ENCODE measurements around the gene ZNF853.

The ZNF853 gene

GRCh38 chr7:6650521-6651011 is 35.2 kb downstream of the ZNF853 start:
- no peak overlapping the region for H3K4me3 ChIP-seq (ENCODE audit: insufficient read length, low read depth)
- DNase-seq (ENCODE audit: low read depth, low spot score) = no peak
- H3K9me3 ChIP-seq (ENCODE audit: insufficient read depth, low read length) = peaks cover 14% of the 10 kb centered on the region; the same call in 1 of the 2 replicates

GRCh38 chr7:6651851-6652445 is 36.5 kb downstream of the ZNF853 start:
- Histone ChIP-seq H3K36me3 (ENCODE audit: insufficient read depth, insufficient read length, low read length) (peaks cover 73% of the 10 kb centered on the region), H3K9me3 (ENCODE audit: insufficient read depth, low read length) (peaks cover 14% of the 10 kb centered on the region; the same call in 1 of the 2 replicates), H3K4me1 (ENCODE audit: insufficient read depth, insufficient read length) (no peaks in the 10 kb centered on the region), H3K27me3 (ENCODE audit: insufficient read depth, insufficient read length) (no peaks in the 10 kb centered on the region), H3K4me3 (ENCODE audit: insufficient read length, low read depth) (no peak overlapping the region), H3K9ac (ENCODE audit: insufficient read length, low read depth) (no peak overlapping the region)
- TF ChIP-seq ZNF274 (IDR thresholded peaks at IDR 0.05; ENCODE audit: low read depth, low read length) = no peak
- TF ChIP-seq SUZ12 (IDR thresholded peaks at IDR 0.05; ENCODE audit: extremely low read depth, insufficient read depth, insufficient read length) = no peak
- TF ChIP-seq YY1 (IDR thresholded peaks at IDR 0.05; ENCODE audit: insufficient read depth, insufficient read length) = no peak
- DNase-seq (ENCODE audit: low read depth, low spot score) = no peak

More at GRCh38 chr7:6650521-6651011, 35.2 kb downstream of the ZNF853 start:
- TF ChIP-seq SUZ12 (IDR thresholded peaks at IDR 0.05; ENCODE audit: extremely low read depth, insufficient read depth, insufficient read length) = no peak
- TF ChIP-seq ZNF274 (IDR thresholded peaks at IDR 0.05; ENCODE audit: low read depth, low read length) = no peak
- no peak for TF ChIP-seq YY1 (IDR thresholded peaks at IDR 0.05; ENCODE audit: insufficient read depth, insufficient read length)
- H3K4me1 ChIP-seq (ENCODE audit: insufficient read depth, insufficient read length) = no peaks in the 10 kb centered on the region
- H3K9ac ChIP-seq (ENCODE audit: insufficient read length, low read depth) = no peak overlapping the region
- H3K27me3 ChIP-seq (ENCODE audit: insufficient read depth, insufficient read length) = no peaks in the 10 kb centered on the region
- peaks cover 83% of the 10 kb centered on the region for H3K36me3 ChIP-seq (ENCODE audit: insufficient read depth, insufficient read length, low read length)

GRCh38 chr7:6652446-6653011 is 37.1 kb downstream of the ZNF853 start:
- Histone ChIP-seq H3K36me3 (ENCODE audit: insufficient read depth, insufficient read length, low read length) (peaks cover 67% of the 10 kb centered on the region), H3K27me3 (ENCODE audit: insufficient read depth, insufficient read length) (no peaks in the 10 kb centered on the region), H3K9me3 (ENCODE audit: insufficient read depth, low read length) (peaks cover 14% of the 10 kb centered on the region; the same call in 1 of the 2 replicates), H3K4me1 (ENCODE audit: insufficient read depth, insufficient read length) (no peaks in the 10 kb centered on the region), H3K9ac (ENCODE audit: insufficient read length, low read depth) (no peak overlapping the region), H3K4me3 (ENCODE audit: insufficient read length, low read depth) (no peak overlapping the region)
- TF ChIP-seq SUZ12 (IDR thresholded peaks at IDR 0.05; ENCODE audit: extremely low read depth, insufficient read depth, insufficient read length) (no peak), YY1 (IDR thresholded peaks at IDR 0.05; ENCODE audit: insufficient read depth, insufficient read length) (no peak), ZNF274 (IDR thresholded peaks at IDR 0.05; ENCODE audit: low read depth, low read length) (no peak)
- DNase-seq (ENCODE audit: low read depth, low spot score) = no peak

- no peak overlapping the region for H3K9ac ChIP-seq (ENCODE audit: insufficient read length, low read depth)
- H3K9me3 ChIP-seq (ENCODE audit: insufficient read depth, low read length) = peaks cover 14% of the 10 kb centered on the region; the same call in 1 of the 2 replicates
- H3K27me3 ChIP-seq (ENCODE audit: insufficient read depth, insufficient read length) = no peaks in the 10 kb centered on the region
- DNase-seq (ENCODE audit: low read depth, low spot score) = no peak
- H3K36me3 ChIP-seq (ENCODE audit: insufficient read depth, insufficient read length, low read length) = peaks cover 59% of the 10 kb centered on the region
- H3K4me1 ChIP-seq (ENCODE audit: insufficient read depth, insufficient read length) = no peaks in the 10 kb centered on the region
- TF ChIP-seq SUZ12 (IDR thresholded peaks at IDR 0.05; ENCODE audit: extremely low read depth, insufficient read depth, insufficient read length) = no peak
- no peak for TF ChIP-seq YY1 (IDR thresholded peaks at IDR 0.05; ENCODE audit: insufficient read depth, insufficient read length)
- TF ChIP-seq ZNF274 (IDR thresholded peaks at IDR 0.05; ENCODE audit: low read depth, low read length) = no peak
- H3K4me3 ChIP-seq (ENCODE audit: insufficient read length, low read depth) = no peak overlapping the region
Observed at GRCh38 chr7:6653071-6654003, 37.9 kb downstream of the ZNF853 start.

GRCh38 chr7:6654113-6654841 is 38.9 kb downstream of the ZNF853 start:
- no peak for TF ChIP-seq YY1 (IDR thresholded peaks at IDR 0.05; ENCODE audit: insufficient read depth, insufficient read length)
- no peak for TF ChIP-seq ZNF274 (IDR thresholded peaks at IDR 0.05; ENCODE audit: low read depth, low read length)
- no peak for TF ChIP-seq SUZ12 (IDR thresholded peaks at IDR 0.05; ENCODE audit: extremely low read depth, insufficient read depth, insufficient read length)
- Histone ChIP-seq H3K9me3 (ENCODE audit: insufficient read depth, low read length) (peaks cover 14% of the 10 kb centered on the region; the same call in 1 of the 2 replicates), H3K4me1 (ENCODE audit: insufficient read depth, insufficient read length) (peaks cover 1% of the 10 kb centered on the region), H3K27me3 (ENCODE audit: insufficient read depth, insufficient read length) (no peaks in the 10 kb centered on the region), H3K36me3 (ENCODE audit: insufficient read depth, insufficient read length, low read length) (peaks cover 51% of the 10 kb centered on the region), H3K4me3 (ENCODE audit: insufficient read length, low read depth) (no peak overlapping the region), H3K9ac (ENCODE audit: insufficient read length, low read depth) (no peak overlapping the region)
- DNase-seq (ENCODE audit: low read depth, low spot score) = no peak

- no peak for DNase-seq (ENCODE audit: low read depth, low spot score)
- Histone ChIP-seq H3K9me3 (ENCODE audit: insufficient read depth, low read length) (peaks cover 14% of the 10 kb centered on the region; the same call in 1 of the 2 replicates), H3K36me3 (ENCODE audit: insufficient read depth, insufficient read length, low read length) (peaks cover 44% of the 10 kb centered on the region), H3K9ac (ENCODE audit: insufficient read length, low read depth) (no peak overlapping the region), H3K4me3 (ENCODE audit: insufficient read length, low read depth) (no peak overlapping the region), H3K27me3 (ENCODE audit: insufficient read depth, insufficient read length) (no peaks in the 10 kb centered on the region), H3K4me1 (ENCODE audit: insufficient read depth, insufficient read length) (peaks cover 5% of the 10 kb centered on the region)
- TF ChIP-seq SUZ12 (IDR thresholded peaks at IDR 0.05; ENCODE audit: extremely low read depth, insufficient read depth, insufficient read length) (no peak), ZNF274 (IDR thresholded peaks at IDR 0.05; ENCODE audit: low read depth, low read length) (no peak), YY1 (IDR thresholded peaks at IDR 0.05; ENCODE audit: insufficient read depth, insufficient read length) (no peak)
Observed at GRCh38 chr7:6654842-6655610, 39.6 kb downstream of the ZNF853 start.

Data from NT2/D1 (cell line).